C4-2B (cell line): ENCODE measurements around the gene MPDU1.

Experiments
- H3K27ac ChIP-seq: fragments of 450-650 bp; 2 replicates; pipeline ENCODE4 v1.5.1; 2017
- CTCF ChIP-seq: fragments of 450-650 bp; conservative IDR thresholded peaks from 2 replicates; pipeline ENCODE4 v1.5.1; 2017; ENCODE audit warnings: mild to moderate bottlenecking
- ZFX ChIP-seq: fragments of 450-650 bp; IDR thresholded peaks from 2 replicates; pipeline ENCODE4 v1.6.1; 2017

Gene MPDU1

GRCh38 chr17:7561589-7562207 is 22.0 kb upstream of the MPDU1 start, which contains the start of gene SENP3:
TSS of gene SENP3 (plus strand) at chr17:7561919. CDS start at chr17:7563077, 1,158 bp downstream.
- no peak for TF ChIP-seq CTCF
- TF ChIP-seq ZFX: peak; percentile 62; the same call in 1 of the 2 replicates
- H3K27ac ChIP-seq: peak within 1 kb of the TSS; percentile 93

GRCh38 chr17:7562208-7562605 is 21.4 kb upstream of the MPDU1 start:
- TF ChIP-seq CTCF (no peak), ZFX (peak; percentile 57; the same call in 1 of the 2 replicates)
- H3K27ac ChIP-seq: peak overlapping the region; percentile 93

GRCh38 chr17:7563115-7563869 is 20.4 kb upstream of the MPDU1 start:
- H3K27ac ChIP-seq: peak overlapping the region; percentile 93
- TF ChIP-seq ZFX (no peak), CTCF (no peak)

GRCh38 chr17:7569571-7569970 is 14.1 kb upstream of the MPDU1 start:
- no peak for TF ChIP-seq CTCF
- TF ChIP-seq ZFX: no peak
- H3K27ac ChIP-seq: no peak overlapping the region

GRCh38 chr17:7570351-7570750 is 13.3 kb upstream of the MPDU1 start:
- no peak for TF ChIP-seq CTCF
- TF ChIP-seq ZFX: no peak
- H3K27ac ChIP-seq: no peak overlapping the region; the same call in 1 of the 2 replicates

GRCh38 chr17:7572338-7572587 is 11.4 kb upstream of the MPDU1 start:
- peak overlapping the region; percentile 100 for H3K27ac ChIP-seq
- no peak for TF ChIP-seq CTCF
- TF ChIP-seq ZFX: no peak

GRCh38 chr17:7572588-7573323 is 10.9 kb upstream of the MPDU1 start:
- H3K27ac ChIP-seq: peak overlapping the region; percentile 100
- TF ChIP-seq ZFX: 0 out of 2 replicates have a peak, but pooled peaks have one; percentile 3
- TF ChIP-seq CTCF: no peak
